ENCODE data around the gene PAX7.

PAX7 gene

GRCh38 chr1:18722270-18722669, 91.6 kb downstream of the PAX7 start:
- TF ChIP-seq CTCF (conservative IDR thresholded peaks at IDR 0.05) (no peak), ZFX (IDR thresholded peaks at IDR 0.05) (no peak)
- H3K27ac ChIP-seq: no peak overlapping the region

GRCh38 chr1:18723206-18723605, 92.6 kb downstream of the PAX7 start:
- no peak for TF ChIP-seq ZFX (IDR thresholded peaks at IDR 0.05)
- no peak for TF ChIP-seq CTCF (conservative IDR thresholded peaks at IDR 0.05)
- H3K27ac ChIP-seq: no peak overlapping the region

GRCh38 chr1:18723701-18724411, 93.2 kb downstream of the PAX7 start:
- TF ChIP-seq CTCF (conservative IDR thresholded peaks at IDR 0.05) (no peak), ZFX (IDR thresholded peaks at IDR 0.05) (no peak)
- no peak overlapping the region for H3K27ac ChIP-seq

- no peak for TF ChIP-seq CTCF (conservative IDR thresholded peaks at IDR 0.05)
- no peak for TF ChIP-seq ZFX (IDR thresholded peaks at IDR 0.05)
- H3K27ac ChIP-seq: no peak overlapping the region
Measured at GRCh38 chr1:18724801-18725200, 94.2 kb downstream of the PAX7 start.

- TF ChIP-seq CTCF (conservative IDR thresholded peaks at IDR 0.05) (no peak), ZFX (IDR thresholded peaks at IDR 0.05) (no peak)
- H3K27ac ChIP-seq: no peak overlapping the region
Measured at GRCh38 chr1:18725231-18725895, 94.7 kb downstream of the PAX7 start.

GRCh38 chr1:18726368-18726767, 95.7 kb downstream of the PAX7 start:
- no peak for TF ChIP-seq CTCF (conservative IDR thresholded peaks at IDR 0.05)
- no peak for TF ChIP-seq ZFX (IDR thresholded peaks at IDR 0.05)
- no peak overlapping the region for H3K27ac ChIP-seq

DNA sequence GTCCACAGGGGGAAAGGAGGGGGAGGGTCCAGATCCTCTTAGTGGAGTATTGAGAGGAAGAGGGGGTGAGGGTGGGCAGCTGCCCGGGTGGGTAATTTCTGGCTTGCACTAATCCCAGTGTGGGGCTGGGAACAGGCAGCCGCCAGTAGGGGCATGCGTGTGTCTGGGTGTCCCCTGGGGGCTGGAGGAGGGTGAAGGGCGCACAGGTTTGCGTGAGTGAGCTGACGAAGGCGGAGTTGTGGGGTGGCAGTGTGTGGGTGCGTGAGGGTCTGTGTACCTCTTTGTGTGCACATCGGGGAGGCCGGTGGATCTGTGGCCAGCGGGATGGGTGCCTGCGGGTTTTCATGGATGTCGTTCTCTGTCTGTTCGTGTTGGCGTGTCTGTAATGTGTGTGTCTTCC, 97.3 kb downstream of the PAX7 start:
- H3K27ac ChIP-seq: no peak overlapping the region
- TF ChIP-seq CTCF (conservative IDR thresholded peaks at IDR 0.05) (no peak), ZFX (IDR thresholded peaks at IDR 0.05) (no peak)

Data from C4-2B (cell line).